IPS-20b (cell line): Measurements from ENCODE around the gene WFDC5.

Experiments used
- H3K27ac ChIP-seq: one replicate; pipeline ENCODE4 v1.5.1; 2013; ENCODE audit warnings: low read length
- H3K27me3 ChIP-seq: 2 replicates; pipeline ENCODE4 v1.6.1; 2013; ENCODE audit warnings: mild to moderate bottlenecking, low read length, inconsistent platforms; ENCODE audit not compliant: insufficient read depth
- H3K36me3 ChIP-seq: 2 replicates; pipeline ENCODE4 v1.6.1; 2013; ENCODE audit warnings: low read depth, mild to moderate bottlenecking, inconsistent platforms, low read length, moderate library complexity; ENCODE audit not compliant: insufficient read depth
- H3K4me1 ChIP-seq: 2 replicates; pipeline ENCODE4 v1.6.1; 2013; ENCODE audit warnings: mild to moderate bottlenecking, control low read depth, inconsistent platforms, low read length, moderate library complexity; ENCODE audit not compliant: insufficient read depth
- H3K4me3 ChIP-seq: 2 replicates; pipeline ENCODE4 v1.5.1; 2013; ENCODE audit warnings: mild to moderate bottlenecking, low read length, inconsistent platforms
- H3K9ac ChIP-seq: 2 replicates; pipeline ENCODE4 v1.6.1; 2013; ENCODE audit warnings: low read depth, mild to moderate bottlenecking, inconsistent platforms, low read length, moderate library complexity
- H3K9me3 ChIP-seq: 2 replicates; pipeline ENCODE4 v1.6.1; 2013; ENCODE audit warnings: mild to moderate bottlenecking, low read depth, low read length, inconsistent platforms; ENCODE audit not compliant: insufficient read depth

WFDC5 gene

DNA sequence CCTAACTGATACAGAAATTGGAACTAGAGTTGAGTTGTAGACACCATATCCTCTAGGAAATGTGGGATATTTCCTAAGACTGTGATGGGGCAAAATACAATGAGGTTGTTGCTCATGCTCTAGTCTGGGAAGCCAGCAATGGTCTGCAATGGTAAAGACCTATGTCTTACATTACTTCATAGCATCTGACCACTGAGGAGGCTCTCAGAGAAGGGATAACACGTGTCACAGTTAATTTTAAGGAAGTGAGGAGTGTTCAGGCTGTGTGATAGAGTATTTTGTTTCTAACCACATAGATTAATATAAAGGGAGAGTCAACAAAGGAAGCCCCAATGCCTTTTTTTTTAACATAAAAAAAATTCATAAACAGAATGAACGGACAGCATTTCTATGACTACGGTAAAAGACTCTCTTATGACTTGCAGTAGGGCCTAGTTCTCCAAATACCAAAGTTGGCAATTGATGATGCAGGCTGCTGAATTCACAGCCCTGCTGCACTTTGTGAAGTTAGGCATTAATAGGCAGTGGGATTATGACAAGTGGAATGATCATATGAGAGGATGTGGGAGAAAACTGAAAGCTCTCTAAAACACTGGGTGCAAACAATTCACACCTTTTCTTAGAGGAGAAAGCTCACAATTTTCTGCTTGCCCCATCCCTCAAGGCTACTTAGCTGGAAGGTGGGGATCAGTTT is 27.7 kb downstream of the WFDC5 start:
- no peak overlapping the region for H3K9ac ChIP-seq
- no peaks in the 10 kb centered on the region for H3K4me1 ChIP-seq
- no peak overlapping the region for H3K27ac ChIP-seq
- H3K36me3 ChIP-seq = peaks cover 8% of the 10 kb centered on the region
- H3K9me3 ChIP-seq = peaks cover 4% of the 10 kb centered on the region; the same call in 1 of the 2 replicates
- no peaks in the 10 kb centered on the region for H3K27me3 ChIP-seq
- H3K4me3 ChIP-seq = no peak overlapping the region

DNA sequence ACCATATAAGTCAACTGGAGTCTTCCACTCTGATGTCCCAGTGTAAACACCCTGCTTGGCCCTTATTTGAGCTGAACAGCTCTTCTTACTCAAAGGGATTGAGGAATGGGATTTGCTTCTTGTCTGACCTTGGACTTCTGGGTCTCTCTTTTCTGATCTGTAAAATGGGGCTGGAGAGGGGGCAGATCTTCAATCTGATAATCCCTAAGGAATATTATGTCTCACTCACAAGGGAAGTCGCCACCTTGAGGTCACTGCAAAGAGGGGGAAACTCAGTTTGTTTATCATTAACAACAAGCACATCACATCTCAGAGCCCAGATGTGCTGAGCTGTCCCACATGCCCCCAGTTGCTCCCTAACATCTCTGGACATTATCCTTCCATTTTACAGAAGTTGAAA is 29.1 kb downstream of the WFDC5 start:
- Histone ChIP-seq H3K27me3 (no peaks in the 10 kb centered on the region), H3K9me3 (peaks cover 5% of the 10 kb centered on the region; the same call in 1 of the 2 replicates), H3K4me1 (no peaks in the 10 kb centered on the region), H3K4me3 (no peak overlapping the region), H3K9ac (no peak overlapping the region), H3K27ac (no peak overlapping the region), H3K36me3 (peaks cover 20% of the 10 kb centered on the region)

DNA sequence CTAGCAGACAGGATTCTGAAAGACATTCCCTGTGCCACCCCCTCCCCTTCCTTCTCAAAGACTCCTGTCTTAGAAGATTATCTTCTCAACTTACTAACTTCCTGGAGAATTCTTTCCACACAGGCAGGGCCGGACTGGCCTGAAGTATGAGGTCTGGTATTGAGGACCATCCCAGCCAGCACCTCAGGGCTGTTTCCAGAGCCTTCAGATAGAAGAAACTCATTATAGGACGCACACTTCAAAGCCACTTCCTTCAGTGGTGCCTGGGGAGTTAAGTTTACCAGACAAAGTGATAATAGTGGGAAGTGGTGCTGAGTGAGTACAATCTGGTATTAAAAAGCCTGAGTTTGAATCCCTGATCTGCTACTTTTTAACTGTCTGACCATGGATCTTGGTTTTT is 29.7 kb downstream of the WFDC5 start:
- Histone ChIP-seq H3K27me3 (no peaks in the 10 kb centered on the region), H3K27ac (no peak overlapping the region), H3K4me3 (no peak overlapping the region), H3K9me3 (peaks cover 5% of the 10 kb centered on the region; the same call in 1 of the 2 replicates), H3K36me3 (peaks cover 25% of the 10 kb centered on the region), H3K9ac (no peak overlapping the region), H3K4me1 (no peaks in the 10 kb centered on the region)

DNA sequence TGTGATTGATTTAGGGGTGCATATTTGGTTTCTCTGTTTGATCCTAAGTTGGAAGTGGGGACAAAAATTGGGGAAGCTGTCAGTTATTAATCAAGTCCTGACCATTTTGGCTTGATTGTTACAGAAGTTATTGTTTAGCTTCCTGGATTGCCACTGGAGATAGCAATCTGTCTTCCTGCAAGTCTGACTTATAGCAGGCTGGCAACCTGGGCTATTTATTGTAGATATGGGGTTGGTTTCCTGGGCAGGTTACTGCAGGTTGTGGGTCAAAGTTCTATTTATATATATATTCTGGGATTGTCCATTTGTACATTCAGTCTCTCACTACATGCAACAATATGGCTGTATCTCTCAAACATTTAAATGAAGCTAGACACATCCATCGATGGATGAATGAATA is 31.8 kb downstream of the WFDC5 start:
- Histone ChIP-seq H3K4me1 (no peaks in the 10 kb centered on the region), H3K9me3 (peaks cover 5% of the 10 kb centered on the region; the same call in 1 of the 2 replicates), H3K27ac (no peak overlapping the region), H3K9ac (no peak overlapping the region), H3K4me3 (no peak overlapping the region), H3K36me3 (peaks cover 39% of the 10 kb centered on the region), H3K27me3 (no peaks in the 10 kb centered on the region)

DNA sequence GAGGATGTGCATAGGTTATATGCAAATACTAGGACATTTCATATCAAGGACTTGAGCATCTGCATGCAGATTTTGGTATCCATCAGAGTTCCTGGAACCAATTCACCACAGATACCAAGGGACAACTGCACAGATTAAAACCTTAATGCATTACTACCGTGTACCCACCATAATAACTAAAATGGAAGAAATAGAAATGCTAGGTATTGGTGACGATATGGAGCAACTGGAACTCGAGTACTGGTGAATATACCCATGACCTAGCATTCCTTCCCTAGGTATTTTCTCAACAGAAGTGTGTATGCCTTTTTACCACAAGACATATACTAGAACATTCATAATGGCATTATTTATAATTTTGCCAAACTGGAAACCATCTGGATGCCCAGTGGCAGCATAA is 32.5 kb downstream of the WFDC5 start:
- no peak overlapping the region for H3K27ac ChIP-seq
- H3K4me3 ChIP-seq = no peak overlapping the region
- peaks cover 44% of the 10 kb centered on the region for H3K36me3 ChIP-seq
- peaks cover 5% of the 10 kb centered on the region; the same call in 1 of the 2 replicates for H3K9me3 ChIP-seq
- no peaks in the 10 kb centered on the region for H3K4me1 ChIP-seq
- no peaks in the 10 kb centered on the region for H3K27me3 ChIP-seq
- H3K9ac ChIP-seq = no peak overlapping the region

DNA sequence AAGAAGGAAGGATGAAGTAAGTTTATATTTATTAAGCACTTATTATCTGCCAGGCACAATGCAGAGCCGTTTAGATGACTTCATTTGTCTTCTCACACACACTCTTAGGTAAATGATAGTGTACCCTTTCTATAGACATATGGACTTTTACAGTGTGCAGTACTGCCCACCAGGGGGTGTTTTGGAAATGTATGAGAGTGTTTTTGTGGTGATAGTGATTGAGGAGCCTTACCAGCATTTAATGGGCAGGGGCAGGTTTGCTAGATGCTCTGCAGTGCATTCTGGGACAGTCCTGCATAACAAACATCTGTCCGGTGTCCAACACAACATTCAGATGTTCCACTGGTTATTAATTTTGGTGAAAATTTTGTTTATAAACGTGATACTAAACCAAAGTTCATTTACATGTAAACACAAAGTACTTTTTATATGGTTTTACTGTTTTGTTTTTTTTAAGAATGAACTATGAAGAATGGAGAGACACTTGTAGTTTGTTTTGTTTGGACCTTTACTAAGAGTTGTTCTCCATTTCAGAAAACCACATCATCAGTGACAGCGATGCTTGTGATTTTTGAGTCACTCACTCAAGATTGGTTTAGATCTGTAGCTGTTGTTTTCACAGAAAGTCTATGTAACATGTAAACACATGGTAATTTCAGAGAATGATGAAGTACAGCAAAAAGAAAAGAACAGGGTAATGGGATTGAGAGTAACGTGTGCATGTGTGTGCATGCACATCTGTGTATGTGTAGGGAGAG is 33.9 kb downstream of the WFDC5 start:
- no peak overlapping the region for H3K9ac ChIP-seq
- no peak overlapping the region for H3K27ac ChIP-seq
- peaks cover 9% of the 10 kb centered on the region for H3K4me1 ChIP-seq
- peaks cover 5% of the 10 kb centered on the region; the same call in 1 of the 2 replicates for H3K9me3 ChIP-seq
- peaks cover 48% of the 10 kb centered on the region for H3K36me3 ChIP-seq
- no peaks in the 10 kb centered on the region for H3K27me3 ChIP-seq
- no peak overlapping the region for H3K4me3 ChIP-seq

DNA sequence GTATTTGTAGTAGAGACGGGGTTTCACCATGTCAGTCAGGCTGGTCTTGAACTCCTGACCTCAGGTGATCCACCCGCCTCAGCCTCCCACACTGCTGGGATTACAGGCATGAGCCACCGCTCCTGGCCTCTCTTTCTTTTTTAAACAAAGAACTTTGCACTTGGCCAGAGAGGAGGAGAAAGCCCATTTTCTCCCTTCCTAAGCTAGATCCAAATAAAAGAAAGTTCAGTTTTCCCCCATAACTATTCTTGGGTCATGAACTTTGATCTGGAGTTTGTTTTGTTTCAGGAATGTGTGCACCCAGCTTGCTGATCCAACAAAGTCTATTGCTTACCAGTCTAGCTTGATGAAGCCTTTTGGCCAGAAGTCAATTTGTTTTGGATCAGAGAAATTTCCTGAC is 37.4 kb downstream of the WFDC5 start:
- Histone ChIP-seq H3K27me3 (no peaks in the 10 kb centered on the region), H3K9me3 (peaks cover 4% of the 10 kb centered on the region; the same call in 1 of the 2 replicates), H3K4me3 (no peak overlapping the region), H3K9ac (no peak overlapping the region), H3K27ac (no peak overlapping the region), H3K4me1 (peaks cover 9% of the 10 kb centered on the region), H3K36me3 (peaks cover 56% of the 10 kb centered on the region)

DNA sequence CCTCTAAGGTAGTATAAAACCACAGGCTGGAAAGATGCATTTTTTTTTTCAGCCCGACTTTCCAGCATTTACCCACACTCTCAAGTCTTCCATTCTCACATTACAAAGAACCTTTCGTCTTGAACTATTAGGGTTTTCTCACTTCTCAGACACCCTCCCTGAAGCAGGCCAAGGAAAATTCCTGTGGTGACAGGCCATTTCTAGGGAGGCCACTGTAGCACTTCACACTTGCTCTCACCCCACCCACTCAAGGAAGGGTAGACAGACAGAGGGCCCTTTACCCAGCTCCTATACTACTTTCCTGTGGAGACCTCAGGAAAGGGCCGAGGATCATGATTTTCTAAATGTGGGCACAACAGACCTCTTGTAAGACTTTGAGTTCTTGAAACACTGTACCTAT is 41.8 kb downstream of the WFDC5 start:
- H3K27ac ChIP-seq = no peak overlapping the region
- H3K4me1 ChIP-seq = peaks cover 9% of the 10 kb centered on the region
- H3K27me3 ChIP-seq = no peaks in the 10 kb centered on the region
- no peaks in the 10 kb centered on the region for H3K9me3 ChIP-seq
- no peak overlapping the region for H3K9ac ChIP-seq
- H3K36me3 ChIP-seq = peaks cover 23% of the 10 kb centered on the region
- H3K4me3 ChIP-seq = no peak overlapping the region

DNA sequence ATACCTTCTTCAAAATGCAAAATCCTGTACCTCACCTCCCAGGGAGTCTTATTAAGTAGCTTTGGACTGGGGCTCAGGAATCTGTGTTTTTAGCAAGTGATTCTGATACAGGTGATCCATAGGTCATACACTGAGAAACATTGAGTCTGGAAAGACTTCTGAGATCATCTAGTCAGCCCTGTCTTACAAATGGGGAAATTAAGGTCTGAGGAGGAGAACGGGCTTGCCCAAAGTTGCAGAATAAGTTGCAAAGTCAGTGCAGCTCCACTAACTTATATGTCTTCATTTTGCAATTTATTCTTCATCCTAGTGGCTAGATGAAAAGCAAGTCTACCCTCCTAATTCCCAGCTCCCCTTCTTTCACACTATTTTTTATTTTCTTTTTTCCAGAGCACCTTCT is 42.9 kb downstream of the WFDC5 start:
- Histone ChIP-seq H3K4me3 (no peak overlapping the region), H3K36me3 (peaks cover 17% of the 10 kb centered on the region), H3K27ac (no peak overlapping the region), H3K9ac (no peak overlapping the region), H3K9me3 (no peaks in the 10 kb centered on the region), H3K27me3 (no peaks in the 10 kb centered on the region), H3K4me1 (peaks cover 8% of the 10 kb centered on the region)

DNA sequence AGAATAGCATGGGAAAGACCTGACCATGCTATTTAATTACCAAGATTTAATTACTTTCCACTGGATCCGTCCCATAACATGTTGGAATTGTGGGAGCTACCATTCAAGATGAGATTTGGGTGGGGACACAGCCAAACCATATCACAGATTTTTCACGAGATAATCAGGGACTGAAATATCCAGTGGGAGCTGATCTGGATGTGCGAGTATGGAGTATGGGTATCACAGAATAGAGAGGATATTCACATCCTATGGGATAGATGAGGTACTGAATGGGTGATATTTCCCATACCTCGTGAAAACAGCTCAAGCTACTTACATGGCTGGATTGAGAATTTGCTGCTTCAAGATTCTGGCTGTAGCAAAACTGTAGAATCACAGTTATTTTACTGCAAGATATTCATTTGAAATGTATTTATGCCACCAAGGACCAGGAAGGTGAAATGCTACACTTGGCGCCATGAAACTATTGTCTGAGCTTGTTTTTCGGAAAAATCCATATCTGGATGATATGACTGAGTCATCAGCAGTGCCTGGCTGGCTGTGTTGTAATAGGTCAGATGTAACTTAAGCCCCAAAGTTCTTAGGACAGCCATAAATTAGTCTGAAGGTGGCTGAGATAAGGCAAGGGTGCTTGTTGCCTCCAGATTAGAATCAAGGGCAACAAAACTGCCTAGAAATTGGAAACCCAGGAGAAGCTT is 43.9 kb downstream of the WFDC5 start:
- H3K4me3 ChIP-seq = no peak overlapping the region
- no peaks in the 10 kb centered on the region for H3K27me3 ChIP-seq
- no peaks in the 10 kb centered on the region for H3K9me3 ChIP-seq
- no peak overlapping the region for H3K9ac ChIP-seq
- no peaks in the 10 kb centered on the region for H3K4me1 ChIP-seq
- no peak overlapping the region for H3K27ac ChIP-seq
- H3K36me3 ChIP-seq = peaks cover 14% of the 10 kb centered on the region

DNA sequence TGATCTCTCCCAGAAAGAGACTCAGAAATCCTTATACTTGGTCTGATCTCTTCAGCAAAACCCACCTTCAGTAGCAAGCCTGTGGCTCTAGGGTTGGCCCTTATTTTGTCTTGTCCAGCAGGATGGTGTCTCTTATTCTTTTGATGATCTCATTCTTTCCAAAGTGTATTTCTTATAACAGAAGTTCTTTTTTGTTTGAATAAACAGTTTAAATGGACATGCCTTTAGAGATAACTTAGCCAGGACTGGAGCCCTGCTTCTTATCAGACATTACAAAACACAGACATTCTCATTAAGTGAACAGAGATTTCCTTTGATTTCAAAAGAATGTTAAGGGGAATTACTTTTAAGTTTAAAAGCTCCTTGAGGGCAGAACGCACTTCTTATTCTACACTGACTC is 45.7 kb downstream of the WFDC5 start:
- H3K27ac ChIP-seq = no peak overlapping the region
- H3K4me1 ChIP-seq = no peaks in the 10 kb centered on the region
- no peaks in the 10 kb centered on the region for H3K27me3 ChIP-seq
- no peak overlapping the region for H3K4me3 ChIP-seq
- no peaks in the 10 kb centered on the region for H3K9me3 ChIP-seq
- H3K36me3 ChIP-seq = no peaks in the 10 kb centered on the region
- no peak overlapping the region for H3K9ac ChIP-seq
